GM19467 (cell line): ENCODE results near the gene B4GALT2.

Experiments
- ATAC-seq: cut with Tn5 transposase; IDR thresholded peaks from one replicate; pipeline ENCODE4 v1.9.1; 2021; ENCODE audit warnings: mild to moderate bottlenecking, moderate library complexity; ENCODE audit not compliant: unreplicated experiment

B4GALT2 gene

DNA sequence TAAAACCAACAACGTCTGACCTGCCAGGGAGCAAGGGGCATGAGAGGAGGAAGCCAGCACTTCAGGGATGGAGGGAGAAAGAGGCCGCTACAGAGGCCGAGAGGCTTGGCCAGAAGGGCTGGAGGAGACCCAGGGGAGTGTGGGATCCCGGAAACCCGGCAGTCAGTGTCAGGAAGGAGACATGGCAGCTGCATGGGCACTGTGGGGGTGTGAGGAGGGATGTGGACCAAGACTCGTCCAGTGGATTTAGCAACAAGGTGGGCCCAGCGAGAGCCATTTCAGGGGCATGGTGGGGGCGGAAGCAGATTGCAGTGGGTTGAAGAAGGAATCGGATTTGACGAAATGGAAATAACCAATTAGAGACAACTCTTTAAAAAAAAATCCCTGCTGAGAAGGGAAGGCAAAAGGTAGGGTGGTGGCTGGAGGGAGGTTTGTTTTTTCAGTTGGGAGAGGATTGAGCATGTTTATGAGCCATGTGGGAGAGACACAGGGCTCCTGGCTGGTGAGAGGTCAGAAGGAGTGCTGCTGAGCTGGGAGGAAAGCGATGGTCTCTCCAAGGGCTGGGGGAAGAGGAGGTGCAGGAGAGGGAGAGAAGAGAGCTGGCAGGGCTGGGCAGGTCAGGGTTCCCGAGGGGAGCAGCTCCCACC, 4.4 kb downstream of the B4GALT2 start:
- ATAC-seq, result no peak

DNA sequence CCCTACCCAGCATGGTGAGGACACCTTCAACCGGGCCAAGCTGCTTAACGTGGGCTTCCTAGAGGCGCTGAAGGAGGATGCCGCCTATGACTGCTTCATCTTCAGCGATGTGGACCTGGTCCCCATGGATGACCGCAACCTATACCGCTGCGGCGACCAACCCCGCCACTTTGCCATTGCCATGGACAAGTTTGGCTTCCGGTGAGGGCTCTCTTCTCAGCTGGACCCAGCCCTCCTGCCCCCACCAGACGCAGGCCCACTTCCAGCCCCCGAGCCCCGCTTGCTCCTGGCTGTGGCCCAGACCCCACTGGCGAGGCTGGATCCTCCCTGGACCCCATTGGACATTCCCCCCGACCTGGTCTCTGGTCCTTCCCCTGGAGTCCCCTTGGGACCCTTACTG, 5.8 kb downstream of the B4GALT2 start:
- no peak for ATAC-seq

GRCh38 chr1:43985984-43986595, 7.1 kb downstream of the B4GALT2 start:
- ATAC-seq, result no peak

- ATAC-seq, result no peak
Observed at GRCh38 chr1:43986712-43987111, 7.7 kb downstream of the B4GALT2 start.

GRCh38 chr1:43987159-43987902, 8.3 kb downstream of the B4GALT2 start:
- no peak for ATAC-seq

GRCh38 chr1:43990271-43991199, 11.5 kb downstream of the B4GALT2 start:
- no peak for ATAC-seq

- ATAC-seq, result no peak
Observed at GRCh38 chr1:43991200-43991475, 12.1 kb downstream of the B4GALT2 start.

- peak; percentile 67 for ATAC-seq
Observed at GRCh38 chr1:43991476-43992231, 12.6 kb downstream of the B4GALT2 start, which contains the start of gene CCDC24. Gene CCDC24 (plus strand): TSS chr1:43991599. CDS start chr1:43991879, 280 bp downstream.

- ATAC-seq, result no peak
Observed at GRCh38 chr1:43992232-43992995, 13.4 kb downstream of the B4GALT2 start.

GRCh38 chr1:43993206-43993914, 14.3 kb downstream of the B4GALT2 start:
- no peak for ATAC-seq

DNA sequence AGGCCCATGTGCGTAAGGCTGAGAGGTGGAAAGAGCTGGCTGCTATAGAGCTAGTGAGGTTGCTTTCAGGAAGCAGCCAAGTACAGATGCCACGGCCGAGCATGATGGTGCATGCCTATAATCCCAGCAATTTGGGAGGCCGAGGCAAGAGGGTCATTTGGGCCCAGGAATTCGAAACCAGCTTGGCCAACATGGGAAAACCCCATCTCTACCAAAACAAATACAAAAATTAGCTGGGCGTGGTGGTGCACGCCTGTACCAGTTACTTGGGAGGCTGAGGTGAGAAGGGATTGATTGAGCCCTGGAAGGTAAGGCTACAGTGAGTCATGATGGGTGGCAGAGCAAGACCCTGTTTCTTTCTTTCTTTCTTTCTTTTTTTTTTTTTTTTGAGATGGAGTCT, 15.1 kb downstream of the B4GALT2 start:
- ATAC-seq, result no peak

DNA sequence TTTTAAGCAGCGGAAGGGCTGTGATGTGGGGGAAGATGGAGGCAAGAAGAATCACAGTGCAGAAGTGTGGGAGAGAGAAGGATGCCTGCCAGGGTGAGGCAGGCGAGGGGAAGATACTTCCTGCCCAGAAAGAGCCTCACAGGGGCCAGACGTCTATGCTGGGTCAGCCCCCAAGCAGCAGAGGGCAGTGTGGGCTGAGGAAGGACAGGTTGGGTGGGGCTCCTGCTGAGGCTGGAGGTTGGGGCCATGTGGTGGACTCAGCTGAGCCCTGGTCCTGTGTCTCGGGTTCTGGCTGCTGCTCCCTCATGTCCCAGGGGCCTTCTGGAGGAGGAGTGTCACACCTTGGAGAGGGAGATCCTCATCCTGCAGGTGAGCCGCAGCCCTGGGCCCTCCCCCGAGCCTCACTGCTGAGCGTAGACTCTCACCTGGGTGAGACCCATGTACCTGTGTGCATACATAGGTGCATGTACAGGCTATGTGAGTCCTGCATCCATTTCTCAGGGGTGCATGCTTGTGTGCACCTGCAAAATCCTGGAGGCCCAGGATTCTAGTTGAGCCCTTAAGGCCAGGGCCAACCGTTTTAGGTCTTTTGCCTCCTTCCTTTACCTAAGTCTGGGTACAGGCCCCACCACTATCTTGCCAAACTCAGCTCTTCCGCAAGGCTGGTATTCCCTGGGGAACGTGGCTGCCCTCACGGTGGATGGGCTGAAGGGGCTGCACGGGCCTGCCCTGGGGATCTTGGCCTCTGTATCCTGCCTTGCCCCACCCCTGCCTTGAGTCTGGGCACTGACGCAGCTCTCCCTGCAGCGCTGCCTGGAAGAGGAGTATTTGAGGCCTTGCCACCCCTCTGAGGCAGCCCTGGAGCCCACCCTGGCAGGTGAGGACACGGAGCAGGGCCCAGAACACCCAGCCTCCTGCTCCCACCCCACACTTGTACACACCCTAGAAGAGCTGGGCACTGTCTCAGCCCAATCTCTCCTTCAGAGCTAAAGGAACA, 16.1 kb downstream of the B4GALT2 start:
- ATAC-seq, result no peak

DNA sequence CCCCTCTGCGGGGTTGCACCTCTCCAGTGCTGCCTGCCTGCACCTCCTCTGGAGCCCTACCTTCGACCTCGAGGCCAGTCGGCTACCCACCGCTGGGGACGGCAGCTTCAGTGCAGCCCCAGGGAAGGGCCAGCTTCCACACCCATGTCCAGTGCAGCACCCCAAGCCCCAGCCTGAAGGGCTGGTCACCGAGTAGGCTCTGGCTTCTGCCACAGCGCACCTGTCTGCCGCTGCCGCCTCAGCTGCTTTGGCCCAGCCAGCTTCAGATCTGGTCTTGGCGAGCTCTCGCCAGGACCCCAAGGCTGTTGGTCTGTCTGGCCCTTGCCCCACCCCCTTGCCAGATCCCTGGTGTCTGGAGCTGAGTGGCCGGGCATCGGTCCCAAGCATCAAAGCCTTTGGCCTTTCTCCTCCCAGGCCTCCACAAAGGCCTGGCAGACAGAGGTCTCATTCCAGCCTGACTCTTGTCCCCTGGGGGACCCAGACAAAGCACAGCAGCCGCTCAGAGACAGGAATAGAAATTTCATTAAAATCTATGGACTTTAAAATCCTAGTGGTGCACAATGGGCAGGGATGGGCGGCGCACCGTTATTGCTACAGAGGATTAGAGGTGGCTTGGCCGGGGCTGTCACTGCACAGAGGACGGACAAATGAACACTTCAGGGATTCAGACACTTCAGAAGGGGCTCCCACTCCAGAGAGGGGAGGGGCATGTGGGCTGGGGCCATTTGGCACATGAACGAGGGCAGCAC, 17.1 kb downstream of the B4GALT2 start:
- no peak for ATAC-seq

DNA sequence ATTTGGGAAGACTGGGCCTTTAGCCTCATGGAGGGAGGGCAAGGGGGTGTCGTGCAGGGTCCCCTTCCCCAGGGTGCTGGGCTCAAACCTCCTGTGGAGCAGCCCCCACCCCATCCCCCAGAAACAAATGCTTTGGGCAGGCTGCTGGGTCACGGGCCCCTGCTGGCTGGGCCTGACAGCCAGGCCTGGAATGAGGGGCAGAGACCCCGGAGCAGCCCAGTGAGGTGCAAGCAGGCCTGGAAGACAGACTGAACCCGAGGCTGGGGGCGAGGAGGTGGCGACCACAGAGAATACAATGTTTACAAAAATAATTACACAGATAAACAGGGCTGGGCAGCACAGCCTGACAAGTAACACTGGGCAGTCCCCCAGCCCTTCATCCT, 17.7 kb downstream of the B4GALT2 start:
- ATAC-seq, result no peak

DNA sequence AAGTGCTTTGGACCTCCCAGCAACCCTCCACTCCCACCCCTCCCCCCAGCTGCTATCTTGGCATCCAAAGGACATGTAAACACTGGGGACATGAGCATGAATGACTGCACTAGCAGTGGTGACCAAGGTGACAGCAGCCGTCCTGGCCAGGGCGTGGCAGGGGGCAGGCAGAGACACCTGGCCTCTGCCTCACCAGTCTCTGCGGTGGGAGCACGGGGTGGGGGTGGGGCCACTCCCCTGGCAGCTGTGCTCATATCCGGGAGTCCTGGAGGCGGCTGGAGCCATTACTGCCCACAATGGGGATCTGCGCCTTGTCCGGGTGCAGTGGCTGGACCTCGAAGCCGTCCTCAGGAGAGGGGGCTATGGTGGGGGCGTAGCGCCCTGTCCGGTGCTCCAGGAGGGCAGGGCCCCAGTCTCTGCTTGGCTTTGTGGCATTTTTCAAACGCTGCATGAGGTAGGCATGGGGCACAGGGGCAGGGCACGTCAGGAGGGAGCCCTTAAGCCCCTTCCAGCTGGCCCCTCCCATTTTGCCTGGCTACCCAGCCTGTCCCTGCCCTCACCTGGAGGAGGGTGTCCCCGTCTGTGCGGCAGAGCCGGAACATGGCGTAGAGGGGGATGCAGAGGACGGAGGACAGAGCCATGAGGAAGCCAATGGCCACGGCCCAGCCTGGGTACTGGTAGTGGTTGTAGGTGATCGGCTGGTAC, 18.4 kb downstream of the B4GALT2 start:
- ATAC-seq, result no peak

- ATAC-seq, result no peak
Observed at GRCh38 chr1:43998000-43998378, 19.0 kb downstream of the B4GALT2 start.

- no peak for ATAC-seq
Observed at GRCh38 chr1:43999455-43999854, 20.4 kb downstream of the B4GALT2 start.
